WTC11 (cell line): Measurements from ENCODE around the gene SLC1A4. TPM values are rescaled to one million over a fixed set of nuclear protein-coding genes. Genes with fewer than 3 reads are reported as not detected.

Experiments used
- ATAC-seq: fragments of 200-7000 bp; cut with Tn5 transposase; 2 replicates; pipeline ENCODE4 v1.10.0; 2021; ENCODE audit warnings: mild to moderate bottlenecking, moderate library complexity
- CTCF ChIA-PET: fragments of 300-600 bp; sonication (Branson Sonifier 250); formaldehyde crosslinking; loops from one replicate; lab custom pipeline; 2021; ENCODE audit warnings: antibody characterized with exemption; lab: Charles Lee
- POLR2A ChIA-PET: fragments of 350-600 bp; sonication (Branson Sonifier 250); formaldehyde crosslinking; loops from one replicate; lab custom pipeline; 2021; ENCODE audit warnings: antibody characterized with exemption; lab: Charles Lee
- DNase-seq: peaks from one replicate; pipeline ENCODE4 v3.0.0; 2021; ENCODE audit warnings: low spot score
- H3K27ac Mint-ChIP-seq: 2 replicates; pipeline ENCODE4 v1.8.0; 2021; ENCODE audit warnings: mixed read lengths
- H3K27me3 Mint-ChIP-seq: 2 replicates; pipeline ENCODE4 v1.8.0; 2021; ENCODE audit warnings: low read depth, mild to moderate bottlenecking, moderate library complexity, mixed read lengths
- H3K36me3 Mint-ChIP-seq: 2 replicates; pipeline ENCODE4 v1.8.0; 2021; ENCODE audit warnings: mixed read lengths
- H3K4me1 Mint-ChIP-seq: 2 replicates; pipeline ENCODE4 v1.8.0; 2022; ENCODE audit warnings: mixed read lengths
- H3K4me3 Mint-ChIP-seq: 2 replicates; pipeline ENCODE4 v1.8.0; 2021; ENCODE audit warnings: mild to moderate bottlenecking, moderate library complexity, mixed read lengths
- H3K9me3 Mint-ChIP-seq: 2 replicates; pipeline ENCODE4 v1.8.0; 2021; ENCODE audit warnings: mixed read lengths
- ATF2 ChIP-seq: sonication (generic); formaldehyde crosslinking; IDR thresholded peaks from 2 replicates; pipeline ENCODE4 v1.8.1; 2022; ENCODE audit warnings: low read depth, missing genetic modification reagents, borderline replicate concordance
- ERG ChIP-seq: fragments of 250-450 bp; sonication (Bioruptor Pico); IDR thresholded peaks from 2 replicates; pipeline ENCODE4 v1.8.0; 2021; ENCODE audit warnings: mild to moderate bottlenecking
- ETV6 ChIP-seq: sonication (generic); formaldehyde crosslinking; IDR thresholded peaks from 2 replicates; pipeline ENCODE4 v1.8.1; 2022; ENCODE audit warnings: mild to moderate bottlenecking, missing genetic modification reagents
- FOXK1 ChIP-seq: sonication (generic); formaldehyde crosslinking; IDR thresholded peaks from 2 replicates; pipeline ENCODE4 v1.8.0; 2022; ENCODE audit warnings: mild to moderate bottlenecking, moderate library complexity, missing genetic modification reagents
- FOXP1 ChIP-seq: sonication (generic); formaldehyde crosslinking; IDR thresholded peaks from 2 replicates; pipeline ENCODE4 v1.8.0; 2022; ENCODE audit warnings: missing genetic modification reagents, mild to moderate bottlenecking, moderate library complexity, borderline replicate concordance
- MAX ChIP-seq: sonication (generic); formaldehyde crosslinking; IDR thresholded peaks from 2 replicates; pipeline ENCODE4 v1.8.0; 2022; ENCODE audit warnings: mild to moderate bottlenecking, missing genetic modification reagents
- MLX ChIP-seq: sonication (generic); formaldehyde crosslinking; IDR thresholded peaks from 2 replicates; pipeline ENCODE4 v1.8.1; 2023; ENCODE audit warnings: mild to moderate bottlenecking, missing genetic modification reagents, moderate library complexity
- NFE2L1 ChIP-seq: sonication (generic); formaldehyde crosslinking; IDR thresholded peaks from 2 replicates; pipeline ENCODE4 v1.8.1; 2023; ENCODE audit warnings: missing genetic modification reagents
- PRRX2 ChIP-seq: fragments of 250-450 bp; sonication (Bioruptor Pico); IDR thresholded peaks from 2 replicates; pipeline ENCODE4 v1.8.0; 2021; ENCODE audit warnings: mild to moderate bottlenecking
- RELA ChIP-seq: sonication (generic); formaldehyde crosslinking; IDR thresholded peaks from 2 replicates; pipeline ENCODE4 v1.8.1; 2022; ENCODE audit warnings: missing genetic modification reagents, mild to moderate bottlenecking, borderline replicate concordance
- SMAD4 ChIP-seq: sonication (generic); formaldehyde crosslinking; IDR thresholded peaks from 2 replicates; pipeline ENCODE4 v1.8.0; 2022; ENCODE audit warnings: mild to moderate bottlenecking, missing genetic modification reagents
- TCF7 ChIP-seq: sonication (generic); formaldehyde crosslinking; IDR thresholded peaks from 2 replicates; pipeline ENCODE4 v1.8.0; 2022; ENCODE audit warnings: mild to moderate bottlenecking, low read depth, missing genetic modification reagents, moderate library complexity
- ZBTB21 ChIP-seq: sonication (generic); formaldehyde crosslinking; IDR thresholded peaks from 2 replicates; pipeline ENCODE4 v1.8.1; 2023; ENCODE audit warnings: mild to moderate bottlenecking, missing genetic modification reagents, borderline replicate concordance
- ZNF317 ChIP-seq: sonication (generic); formaldehyde crosslinking; IDR thresholded peaks from 2 replicates; pipeline ENCODE4 v1.8.1; 2023; ENCODE audit warnings: low read depth, mild to moderate bottlenecking, moderate library complexity, missing genetic modification reagents, borderline replicate concordance
- ZNF532 ChIP-seq: fragments of 250-450 bp; sonication (Bioruptor Pico); IDR thresholded peaks from 2 replicates; pipeline ENCODE4 v1.9.0; 2021; ENCODE audit warnings: mild to moderate bottlenecking, borderline replicate concordance
- total RNA-seq: library from RNA; stranded (reverse); gene quantifications from 3 replicates; pipeline ENCODE4 v1.2.3, GENCODE V29; 2021

Gene SLC1A4
- total RNA-seq, 1 experiment from 2014 or later: 1.6 TPM

GRCh38 chr2:64970495-64970894 lies 18.7 kb upstream of the SLC1A4 start:
- Mint-ChIP-seq H3K36me3 (peaks cover 6% of the 10 kb centered on the region; the same call in 1 of the 2 replicates), H3K4me1 (peaks cover 15% of the 10 kb centered on the region), H3K9me3 (no peaks in the 10 kb centered on the region), H3K27me3 (no peaks in the 10 kb centered on the region), H3K4me3 (no peak overlapping the region), H3K27ac (no peak overlapping the region)
- TF ChIP-seq MAX (CRISPR knock-in tag) (no peak), PRRX2 (CRISPR knock-in tag) (no peak)
- ATAC-seq: no peak
- ChIA-PET CTCF (no interaction called here), POLR2A (no interaction called here)
- DNase-seq: no peak

- H3K36me3 Mint-ChIP-seq: peaks cover 6% of the 10 kb centered on the region; the same call in 1 of the 2 replicates
- peaks cover 15% of the 10 kb centered on the region for H3K4me1 Mint-ChIP-seq
- TF ChIP-seq NFE2L1 (no peak), ATF2 (CRISPR knock-in tag) (no peak)
- TF ChIP-seq, all 79 proteins: peak for 0
- no peaks in the 10 kb centered on the region for H3K9me3 Mint-ChIP-seq
- H3K4me3 Mint-ChIP-seq: no peak overlapping the region
- no peak overlapping the region for H3K27ac Mint-ChIP-seq
- ChIA-PET POLR2A (no interaction called here), CTCF (interaction anchor here (1.5 kb wide), 1 partner anchor 55 kb away, joined by 8 read pairs; no protein-coding TSS in a partner anchor)
- no peak for ATAC-seq
- no peaks in the 10 kb centered on the region for H3K27me3 Mint-ChIP-seq
- DNase-seq: no peak
Observed at GRCh38 chr2:64972426-64972825, 16.8 kb upstream of the SLC1A4 start.

GRCh38 chr2:64972876-64973275 lies 16.3 kb upstream of the SLC1A4 start:
- ChIA-PET CTCF (interaction anchor here (1.5 kb wide), 1 partner anchor 55 kb away, joined by 8 read pairs; no protein-coding TSS in a partner anchor), POLR2A (no interaction called here)
- Mint-ChIP-seq H3K4me1 (peaks cover 15% of the 10 kb centered on the region), H3K27ac (no peak overlapping the region), H3K36me3 (peaks cover 6% of the 10 kb centered on the region; the same call in 1 of the 2 replicates), H3K27me3 (no peaks in the 10 kb centered on the region), H3K9me3 (no peaks in the 10 kb centered on the region), H3K4me3 (no peak overlapping the region)
- TF ChIP-seq RELA (CRISPR knock-in tag): no peak
- DNase-seq (no peak), ATAC-seq (no peak)

GRCh38 chr2:64975232-64975821 lies 13.9 kb upstream of the SLC1A4 start:
- Mint-ChIP-seq H3K27ac (no peak overlapping the region), H3K36me3 (no peaks in the 10 kb centered on the region), H3K27me3 (no peaks in the 10 kb centered on the region), H3K4me3 (no peak overlapping the region), H3K9me3 (no peaks in the 10 kb centered on the region), H3K4me1 (peaks cover 15% of the 10 kb centered on the region)
- POLR2A ChIA-PET: no interaction called here
- no peak for TF ChIP-seq MLX (CRISPR knock-in tag)
- no peak for TF ChIP-seq ZNF532 (CRISPR knock-in tag)
- TF ChIP-seq FOXP1 (CRISPR knock-in tag): no peak
- no peak for TF ChIP-seq ZBTB21 (CRISPR knock-in tag)
- no peak for TF ChIP-seq SMAD4 (CRISPR knock-in tag)
- TF ChIP-seq ETV6: no peak
- TF ChIP-seq FOXK1 (CRISPR knock-in tag): no peak
- no peak for TF ChIP-seq ATF2 (CRISPR knock-in tag)
- TF ChIP-seq ZNF317 (CRISPR knock-in tag): no peak
- TF ChIP-seq TCF7: no peak
- no peak for TF ChIP-seq ERG
- no peak for ATAC-seq
- CTCF ChIA-PET: no interaction called here
- DNase-seq: no peak
